GM12892 (cell line): ENCODE data around the gene PKP4.
A peak's percentile ranks its signal among the peaks of the same experiment; 100 is the strongest.
"Not testable (repeated sequence)": the region's sequence is repeated elsewhere in the genome, so short reads cannot be mapped to it uniquely, and the experiment has no call there.

Experiments
- DNase-seq: peaks from one replicate; pipeline ENCODE4 v3.0.0; 2011; ENCODE audit not compliant: insufficient read length
- FAIRE-seq: peaks from 2 replicates; lab custom pipeline; 2011; peaks lifted over from hg19 to GRCh38; lab: Jason Lieb, UNC
- POLR2A ChIP-seq: IDR thresholded peaks from 2 replicates; pipeline ENCODE4 v1.6.1; 2011; ENCODE audit warnings: low read depth, low read length, control low read depth
- POLR2AphosphoS5 ChIP-seq: IDR thresholded peaks from 2 replicates; pipeline ENCODE4 v1.6.1; 2011; ENCODE audit warnings: low read depth, low read length, control low read depth
- TAF1 ChIP-seq: IDR thresholded peaks from 2 replicates; pipeline ENCODE4 v1.6.1; 2011; ENCODE audit warnings: low read depth, mild to moderate bottlenecking, control low read depth, low read length, borderline replicate concordance

PKP4 gene

GRCh38 chr2:158458617-158458920 is 1.8 kb downstream of the PKP4 start:
- FAIRE-seq = no peak
- TF ChIP-seq TAF1 = no peak
- no peak for TF ChIP-seq POLR2A
- TF ChIP-seq POLR2AphosphoS5 = no peak
- no peak for DNase-seq

- DNase-seq (no peak), FAIRE-seq (no peak)
- no peak for TF ChIP-seq POLR2AphosphoS5
- TF ChIP-seq POLR2A = no peak
- TF ChIP-seq TAF1 = no peak
Observed at GRCh38 chr2:158459161-158460003, 2.6 kb downstream of the PKP4 start.

GRCh38 chr2:158460632-158461297 is 4.0 kb downstream of the PKP4 start:
- DNase-seq = no peak
- TF ChIP-seq POLR2AphosphoS5 = no peak
- no peak for TF ChIP-seq POLR2A
- TF ChIP-seq TAF1 = no peak
- peak; percentile 78 for FAIRE-seq

- no peak for DNase-seq
- TF ChIP-seq POLR2AphosphoS5 = no peak
- no peak for TF ChIP-seq POLR2A
- no peak for TF ChIP-seq TAF1
- FAIRE-seq = no peak
Observed at GRCh38 chr2:158463496-158464095, 6.8 kb downstream of the PKP4 start.

- FAIRE-seq (peak; percentile 78), DNase-seq (no peak)
- TF ChIP-seq POLR2AphosphoS5 = no peak
- TF ChIP-seq TAF1 = no peak
- TF ChIP-seq POLR2A = no peak
Observed at GRCh38 chr2:158464426-158465281, 7.9 kb downstream of the PKP4 start.

- no peak for FAIRE-seq
- DNase-seq = no peak
- TF ChIP-seq TAF1 (no peak), POLR2A (no peak), POLR2AphosphoS5 (no peak)
Observed at GRCh38 chr2:158467248-158467647, 10.5 kb downstream of the PKP4 start.

- not testable (repeated sequence) for FAIRE-seq, DNase-seq
Observed at GRCh38 chr2:158472829-158473228, 16.1 kb downstream of the PKP4 start.

GRCh38 chr2:158473300-158473699 is 16.5 kb downstream of the PKP4 start:
- not testable (repeated sequence) for FAIRE-seq, DNase-seq

- DNase-seq (no peak), FAIRE-seq (no peak)
- TF ChIP-seq TAF1 = no peak
- no peak for TF ChIP-seq POLR2A
- TF ChIP-seq POLR2AphosphoS5 = no peak
Observed at GRCh38 chr2:158473719-158474392, 17.1 kb downstream of the PKP4 start.

- not testable (repeated sequence) for DNase-seq, FAIRE-seq
Observed at GRCh38 chr2:158474526-158475011, 17.8 kb downstream of the PKP4 start.

GRCh38 chr2:158477202-158477601 is 20.4 kb downstream of the PKP4 start:
- peak; percentile 61 for FAIRE-seq
- TF ChIP-seq TAF1 = no peak
- TF ChIP-seq POLR2A = no peak
- no peak for TF ChIP-seq POLR2AphosphoS5
- no peak for DNase-seq
